ENCODE data around the gene CPLX1. TPM values are rescaled to one million over a fixed set of nuclear protein-coding genes. Genes with fewer than 3 reads are reported as not detected.
"Not testable (repeated sequence)": the region's sequence is repeated elsewhere in the genome, so short reads cannot be mapped to it uniquely, and the experiment has no call there.

Gene CPLX1
- total RNA-seq, 4 donors from 2014 or later = 0.31 to 0.96 (median 0.54) TPM; not detected in 1

- 75 to 81% methylated on average over 2 to 12 of the region's 12 CpGs for WGBS, 2 donors (ENCODE audit: low coverage in 1 of 2)
- no peak for ATAC-seq
- H3K4me1 ChIP-seq = no peaks in the 10 kb centered on the region
- H3K27me3 ChIP-seq = no peaks in the 10 kb centered on the region
- no peak overlapping the region for H3K27ac ChIP-seq
- no peaks in the 10 kb centered on the region for H3K9me3 ChIP-seq
- no peak overlapping the region for H3K4me3 ChIP-seq
- peaks cover 0 to 83% of the 10 kb centered on the region in 2 donors for H3K36me3 ChIP-seq
- TF ChIP-seq EP300 (IDR thresholded peaks at IDR 0.05) (no peak), POLR2AphosphoS5 (IDR thresholded peaks at IDR 0.05) (no peak), CTCF (IDR thresholded peaks at IDR 0.05) (no peak), POLR2A (IDR thresholded peaks at IDR 0.05) (no peak)
Measured at GRCh38 chr4:740011-740410, 85.9 kb downstream of the CPLX1 start.

DNA sequence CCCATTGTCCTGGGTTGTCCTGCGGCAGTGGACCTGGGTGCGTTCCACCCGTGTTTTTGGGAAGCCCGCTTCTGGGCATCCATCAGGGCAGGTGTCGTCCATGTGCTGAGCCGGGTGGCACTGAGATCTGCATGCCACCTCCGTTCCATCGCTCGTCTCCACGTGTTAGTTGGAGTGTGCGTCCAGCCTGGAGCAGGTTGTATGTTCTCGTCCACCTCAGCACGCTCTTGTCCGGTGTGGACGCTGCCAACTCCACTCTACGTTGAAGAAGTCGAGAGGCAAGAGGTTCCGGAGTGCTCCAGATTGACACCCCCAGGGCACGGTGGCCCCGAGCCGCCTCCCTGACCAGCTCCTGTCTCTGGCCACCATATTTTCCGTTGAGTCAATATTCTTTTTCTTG lies 86.4 kb downstream of the CPLX1 start:
- 89 to 100% methylated on average over 2 to 7 of the region's 22 CpGs for WGBS, 2 donors (ENCODE audit: low coverage in 1 of 2)
- Histone ChIP-seq H3K4me3 (no peak overlapping the region), H3K9me3 (no peaks in the 10 kb centered on the region)

GRCh38 chr4:738781-739280 lies 87.1 kb downstream of the CPLX1 start:
- no peak overlapping the region for H3K27ac ChIP-seq
- ATAC-seq = no peak
- WGBS, 2 donors (ENCODE audit: low coverage in 1 of 2) = 84 to 93% methylated on average over 13 to 15 of the region's 16 CpGs
- no peaks in the 10 kb centered on the region for H3K9me3 ChIP-seq
- no peak overlapping the region for H3K4me3 ChIP-seq
- H3K4me1 ChIP-seq = no peaks in the 10 kb centered on the region
- H3K36me3 ChIP-seq = peaks cover 0 to 86% of the 10 kb centered on the region in 2 donors
- TF ChIP-seq EP300 (IDR thresholded peaks at IDR 0.05) (no peak), CTCF (IDR thresholded peaks at IDR 0.05) (no peak), POLR2AphosphoS5 (IDR thresholded peaks at IDR 0.05) (no peak), POLR2A (IDR thresholded peaks at IDR 0.05) (no peak)
- H3K27me3 ChIP-seq = no peaks in the 10 kb centered on the region

More for the DNA sequence above, 86.4 kb downstream of the CPLX1 start:
- peaks cover 0 to 86% of the 10 kb centered on the region in 2 donors for H3K36me3 ChIP-seq
- TF ChIP-seq POLR2A (IDR thresholded peaks at IDR 0.05) (no peak), POLR2AphosphoS5 (IDR thresholded peaks at IDR 0.05) (no peak), CTCF (IDR thresholded peaks at IDR 0.05) (no peak), EP300 (IDR thresholded peaks at IDR 0.05) (no peak)
- H3K27ac ChIP-seq = no peak overlapping the region
- no peaks in the 10 kb centered on the region for H3K27me3 ChIP-seq
- H3K4me1 ChIP-seq = no peaks in the 10 kb centered on the region
- no peak for ATAC-seq

DNA sequence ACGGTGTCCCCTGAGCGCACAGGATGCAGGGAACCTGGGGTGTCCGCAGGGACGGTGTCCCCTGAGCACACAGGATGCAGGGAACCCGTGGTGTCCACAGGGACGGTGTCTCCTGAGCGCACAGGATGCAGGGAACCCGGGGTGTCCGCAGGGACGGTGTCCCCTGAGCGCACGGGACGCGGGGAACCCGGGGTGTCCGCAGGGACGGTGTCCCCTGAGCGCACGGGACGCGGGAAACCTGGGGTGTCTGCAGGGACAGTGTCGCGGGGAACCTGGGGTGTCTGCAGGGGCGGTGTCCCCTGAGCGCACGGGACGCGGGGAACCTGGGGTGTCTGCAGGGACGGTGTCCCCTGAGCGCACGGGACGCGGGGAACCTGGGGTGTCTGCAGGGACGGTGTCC lies 89.4 kb downstream of the CPLX1 start:
- H3K4me1 ChIP-seq, H3K27ac ChIP-seq, ATAC-seq, H3K9me3 ChIP-seq, H3K4me3 ChIP-seq, H3K27me3 ChIP-seq: not testable (repeated sequence)
- WGBS, 2 donors (ENCODE audit: low coverage in 1 of 2) = no CpG with 5 or more reads among the region's 34 CpGs
- H3K36me3 ChIP-seq = peaks cover 0 to 95% of the 10 kb centered on the region in 2 donors

DNA sequence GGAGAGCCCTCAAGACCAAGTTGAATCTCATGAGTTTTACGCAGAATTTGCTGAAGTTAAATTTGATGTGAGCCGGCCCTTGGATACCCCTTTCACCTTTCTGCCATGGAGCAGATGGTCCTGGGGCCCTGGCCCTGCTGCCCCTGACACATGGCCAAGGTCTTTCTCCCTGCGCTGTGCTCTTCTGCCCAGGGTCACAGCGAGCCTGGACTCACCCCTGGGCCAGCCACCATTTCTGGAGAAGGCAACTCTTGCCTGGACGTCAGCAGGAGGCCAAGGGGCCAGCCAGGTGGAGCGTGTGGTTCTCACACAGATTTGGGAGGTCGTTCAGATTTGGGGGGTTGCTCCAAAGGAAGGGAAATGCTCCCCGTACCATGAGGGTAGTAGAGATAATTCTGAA lies 90.3 kb downstream of the CPLX1 start:
- H3K9me3 ChIP-seq = no peaks in the 10 kb centered on the region
- no peak for ATAC-seq
- 96 to 100% methylated on average over 1 to 7 of the region's 8 CpGs for WGBS, 2 donors (ENCODE audit: low coverage in 1 of 2)
- no peaks in the 10 kb centered on the region for H3K27me3 ChIP-seq
- no peak for TF ChIP-seq CTCF (IDR thresholded peaks at IDR 0.05)
- no peak for TF ChIP-seq POLR2AphosphoS5 (IDR thresholded peaks at IDR 0.05)
- TF ChIP-seq EP300 (IDR thresholded peaks at IDR 0.05) = no peak
- no peak for TF ChIP-seq POLR2A (IDR thresholded peaks at IDR 0.05)
- no peak overlapping the region for H3K4me3 ChIP-seq
- peaks cover 0 to 95% of the 10 kb centered on the region in 2 donors for H3K36me3 ChIP-seq
- H3K4me1 ChIP-seq = no peaks in the 10 kb centered on the region
- H3K27ac ChIP-seq = no peak overlapping the region

Other genes with a start within 250 kb of the CPLX1 start
- under 1 TPM in 1 of 4 donors, not detected in 3; 0.35 TPM for gene TMEM271, start 249.8 kb downstream of the CPLX1 start, total RNA-seq
- gene PDE6B, start 200.6 kb downstream of the CPLX1 start, total RNA-seq = 1 to 10 TPM in 3 of 4 donors, under 1 TPM in 1; 0.81 to 5.5 (median 1.8) TPM
- gene ATP5ME, start 151.9 kb downstream of the CPLX1 start, total RNA-seq = 100 to 1,000 TPM in 3 of 4 donors, 10 to 100 TPM in 1; 56.9 to 116 (median 106) TPM
- gene MYL5, start 151.6 kb downstream of the CPLX1 start, total RNA-seq = 10 to 100 TPM in 1 of 4 donors, 1 to 10 TPM in 3; 1.5 to 12.6 (median 3.8) TPM
- gene SLC49A3, start 137.0 kb downstream of the CPLX1 start, total RNA-seq = 1 to 10 TPM; 5.2 to 8.7 (median 7.8) TPM
- gene PCGF3, start 120.3 kb downstream of the CPLX1 start, total RNA-seq = 10 to 100 TPM; 24.4 to 46.5 (median 40.7) TPM
- 10 to 100 TPM; 70.1 to 95.3 (median 78.1) TPM for gene GAK, start 106.2 kb upstream of the CPLX1 start, total RNA-seq
- gene TMEM175, start 106.3 kb upstream of the CPLX1 start, total RNA-seq = 10 to 100 TPM; 21.7 to 40.3 (median 24.2) TPM
- 10 to 100 TPM in 2 of 4 donors, 1 to 10 TPM in 2; 7.5 to 13.5 (median 9.3) TPM for gene DGKQ, start 147.4 kb upstream of the CPLX1 start, total RNA-seq
- gene IDUA, start 160.9 kb upstream of the CPLX1 start, total RNA-seq = 10 to 100 TPM in 2 of 4 donors, 1 to 10 TPM in 2; 4.6 to 15.1 (median 12.2) TPM
- gene SLC26A1, start 167.3 kb upstream of the CPLX1 start, total RNA-seq = not detected
- gene FGFRL1, start 185.5 kb upstream of the CPLX1 start, total RNA-seq = 10 to 100 TPM; 21.9 to 36.8 (median 25.4) TPM

Data from gastroesophageal sphincter (tissue), 4 donors.